Fibroblast of upper back skin (primary cell): Measurements from ENCODE around the gene SLC7A6OS.

Experiments
- DNase-seq: peaks from one replicate; pipeline ENCODE4 v3.0.0-alpha.2; 2013

Gene SLC7A6OS

GRCh38 chr16:68310774-68311511, at the start of gene SLC7A6OS, which contains the start of gene PRMT7:
Gene SLC7A6OS (minus strand): TSS chr16:68310946. CDS start chr16:68310926, 20 bp downstream.
Gene PRMT7 (plus strand): TSS chr16:68311019. CDS start chr16:68315980, 4,961 bp downstream.
- peak; percentile 84 for DNase-seq

GRCh38 chr16:68359398-68360191, 48.8 kb upstream of the SLC7A6OS start:
- no peak for DNase-seq

- no peak for DNase-seq
Measured at GRCh38 chr16:68358951-68359350, 48.2 kb upstream of the SLC7A6OS start.

- DNase-seq, result no peak
Measured at GRCh38 chr16:68357923-68358322, 47.2 kb upstream of the SLC7A6OS start.

- DNase-seq, result no peak
Measured at GRCh38 chr16:68357521-68357922, 46.8 kb upstream of the SLC7A6OS start.

- DNase-seq, result no peak
Measured at GRCh38 chr16:68356919-68357286, 46.2 kb upstream of the SLC7A6OS start.

GRCh38 chr16:68356249-68356918, 45.6 kb upstream of the SLC7A6OS start:
- DNase-seq, result no peak

GRCh38 chr16:68355447-68356248, 44.9 kb upstream of the SLC7A6OS start:
- DNase-seq, result no peak

- no peak for DNase-seq
Measured at GRCh38 chr16:68354816-68355215, 44.1 kb upstream of the SLC7A6OS start.

GRCh38 chr16:68353366-68353765, 42.6 kb upstream of the SLC7A6OS start:
- no peak for DNase-seq

- no peak for DNase-seq
Measured at GRCh38 chr16:68351991-68352431, 41.3 kb upstream of the SLC7A6OS start.

- DNase-seq, result no peak
Measured at GRCh38 chr16:68351463-68351862, 40.7 kb upstream of the SLC7A6OS start.

GRCh38 chr16:68350813-68351350, 40.1 kb upstream of the SLC7A6OS start:
- no peak for DNase-seq

- no peak for DNase-seq
Measured at GRCh38 chr16:68349838-68350410, 39.2 kb upstream of the SLC7A6OS start.

GRCh38 chr16:68348639-68349445, 38.1 kb upstream of the SLC7A6OS start:
- DNase-seq, result no peak

GRCh38 chr16:68347605-68348004, 36.9 kb upstream of the SLC7A6OS start:
- DNase-seq, result no peak

- DNase-seq, result no peak
Measured at GRCh38 chr16:68346892-68347480, 36.2 kb upstream of the SLC7A6OS start.

- DNase-seq, result no peak
Measured at GRCh38 chr16:68345958-68346635, 35.4 kb upstream of the SLC7A6OS start.

- DNase-seq, result no peak
Measured at GRCh38 chr16:68345351-68345810, 34.6 kb upstream of the SLC7A6OS start.

- no peak for DNase-seq
Measured at GRCh38 chr16:68344252-68344651, 33.5 kb upstream of the SLC7A6OS start.
